IMR-90 (cell line): ENCODE results near the gene IGFBP5. TPM values are rescaled to one million over a fixed set of nuclear protein-coding genes. Genes with fewer than 3 reads are reported as not detected.

Experiments used
- ATAC-seq: fragments of 200-7000 bp; cut with Tn5 transposase; 2 replicates; pipeline ENCODE4 v1.9.1; 2020; ENCODE audit warnings: low read depth, mild to moderate bottlenecking, moderate library complexity
- BruUV-seq: library from RNA; stranded (reverse); fragments of 400-500 nt; replicated peaks from 2 replicates; lab custom pipeline; 2021; lab: Mats Ljungman, UMichigan
- CTCF ChIA-PET: fragments of 300-600 bp; formaldehyde crosslinking; extraction: SDS; loops from one replicate; lab custom pipeline; 2021; ENCODE audit warnings: antibody characterized with exemption; lab: Yijun Ruan, JAX
- POLR2A ChIA-PET: fragments of 300-600 bp; sonication (Branson Sonifier 250); formaldehyde crosslinking; loops from one replicate; lab custom pipeline; 2022; ENCODE audit warnings: antibody characterized with exemption; ENCODE audit not compliant: unreplicated experiment; lab: Charles Lee
- DNase-seq: peaks from one replicate; pipeline ENCODE4 v3.0.0; 2013
- H2AFZ ChIP-seq: replicated peaks from 2 replicates; pipeline ENCODE3; 2013; ENCODE audit warnings: low read length, mild to moderate bottlenecking; ENCODE audit not compliant: poor library complexity
- H2AK5ac ChIP-seq: 2 replicates; pipeline ENCODE4 v1.6.1; 2013; ENCODE audit warnings: low read depth, low read length, inconsistent platforms
- H2AK9ac ChIP-seq: replicated peaks from 2 replicates; pipeline ENCODE3; 2013; ENCODE audit warnings: mild to moderate bottlenecking, low read depth, low read length, moderate library complexity; ENCODE audit not compliant: poor library complexity
- H2BK120ac ChIP-seq: 2 replicates; pipeline ENCODE4 v1.6.1; 2013; ENCODE audit warnings: low read depth, low read length, inconsistent platforms
- H2BK15ac ChIP-seq: 3 replicates; pipeline ENCODE4 v1.6.1; 2013; ENCODE audit warnings: low read depth, low read length, inconsistent platforms
- H2BK20ac ChIP-seq: 2 replicates; pipeline ENCODE4 v1.6.1; 2013; ENCODE audit warnings: low read depth, mild to moderate bottlenecking, inconsistent platforms, low read length, moderate library complexity
- H2BK5ac ChIP-seq: 2 replicates; pipeline ENCODE4 v1.6.1; 2013; ENCODE audit warnings: mild to moderate bottlenecking, low read depth, low read length, inconsistent platforms; ENCODE audit not compliant: poor library complexity, severe bottlenecking
- H3K14ac ChIP-seq: replicated peaks from 2 replicates; pipeline ENCODE4 v1.6.1; 2013; ENCODE audit warnings: low read depth, low read length, inconsistent platforms
- H3K18ac ChIP-seq: 2 replicates; pipeline ENCODE4 v1.6.1; 2013; ENCODE audit warnings: low read depth, low read length, control low read depth
- H3K23ac ChIP-seq: 2 replicates; pipeline ENCODE4 v1.6.1; 2013; ENCODE audit warnings: low read depth, low read length, inconsistent platforms
- H3K27ac ChIP-seq: 2 replicates; pipeline ENCODE4 v1.5.1; 2013; ENCODE audit warnings: mild to moderate bottlenecking, control low read depth, low read length; ENCODE audit not compliant: insufficient read depth
- H3K27me3 ChIP-seq: 2 replicates; pipeline ENCODE4 v1.6.1; 2013; ENCODE audit warnings: low read length; ENCODE audit not compliant: control insufficient read depth, insufficient read depth
- H3K36me3 ChIP-seq: 2 replicates; pipeline ENCODE4 v1.6.1; 2013; ENCODE audit warnings: low read length, mixed read lengths; ENCODE audit not compliant: control insufficient read depth, insufficient read depth
- H3K4ac ChIP-seq: 2 replicates; pipeline ENCODE4 v1.6.1; 2013; ENCODE audit warnings: low read depth, low read length, inconsistent platforms
- H3K4me1 ChIP-seq: 2 replicates; pipeline ENCODE4 v1.6.1; 2013; ENCODE audit warnings: low read length, mixed read lengths; ENCODE audit not compliant: control insufficient read depth, insufficient read depth
- H3K4me2 ChIP-seq: 2 replicates; pipeline ENCODE4 v1.6.1; 2013; ENCODE audit warnings: low read depth, mild to moderate bottlenecking, control low read depth, low read length, moderate library complexity
- H3K4me3 ChIP-seq: 2 replicates; pipeline ENCODE4 v1.5.1; 2013; ENCODE audit warnings: low read depth, mild to moderate bottlenecking, control low read depth, low read length, moderate library complexity; ENCODE audit not compliant: insufficient read depth
- H3K56ac ChIP-seq: 2 replicates; pipeline ENCODE4 v1.6.1; 2013; ENCODE audit warnings: low read length, inconsistent platforms; ENCODE audit not compliant: insufficient read depth; ENCODE audit errors: extremely low read depth
- H3K79me1 ChIP-seq, 2 experiments: 2 replicates each; pipeline ENCODE4 v1.6.1; 2013; ENCODE audit warnings: low read length in 2 of 2, inconsistent platforms in 1 of 2, low read depth in 1 of 2
- H3K9ac ChIP-seq: 2 replicates; pipeline ENCODE4 v1.6.1; 2013; ENCODE audit warnings: low read depth, low read length, control low read depth
- H3K9me1 ChIP-seq: 2 replicates; pipeline ENCODE4 v1.6.1; 2013; ENCODE audit warnings: low read length, inconsistent platforms; ENCODE audit not compliant: insufficient read depth
- H3K9me3 ChIP-seq: 2 replicates; pipeline ENCODE4 v1.6.1; 2013; ENCODE audit warnings: low read length; ENCODE audit not compliant: control insufficient read depth, insufficient read depth
- H4K20me1 ChIP-seq: 2 replicates; pipeline ENCODE4 v1.6.1; 2013; ENCODE audit warnings: low read length, inconsistent platforms; ENCODE audit not compliant: insufficient read depth
- H4K5ac ChIP-seq: 2 replicates; pipeline ENCODE4 v1.6.1; 2013; ENCODE audit warnings: mild to moderate bottlenecking, low read depth, low read length, control low read depth
- H4K8ac ChIP-seq, 2 experiments: 2 replicates each; pipeline ENCODE4 v1.6.1; 2013; ENCODE audit warnings: low read depth in 2 of 2, low read length in 2 of 2, control low read depth in 1 of 2, inconsistent platforms in 1 of 2
- H4K91ac ChIP-seq: 2 replicates; pipeline ENCODE4 v1.6.1; 2013; ENCODE audit warnings: low read depth, low read length, inconsistent platforms; ENCODE audit not compliant: insufficient read depth
- BHLHE40 ChIP-seq: fragments of 150-350 bp; IDR thresholded peaks from 2 replicates; pipeline ENCODE4 v1.6.1; 2016; ENCODE audit warnings: mild to moderate bottlenecking, low read depth, low read length
- CEBPB ChIP-seq: IDR thresholded peaks from 2 replicates; pipeline ENCODE4 v1.6.1; 2012; ENCODE audit warnings: low read depth, low read length, improper control_type of control experiment
- CHD1 ChIP-seq: IDR thresholded peaks from 2 replicates; pipeline ENCODE4 v1.6.1; 2012; ENCODE audit warnings: low read depth, low read length, improper control_type of control experiment
- CTCF ChIP-seq: conservative IDR thresholded peaks from 2 replicates; pipeline ENCODE4 v1.5.1; 2012; ENCODE audit warnings: mild to moderate bottlenecking, low read depth, low read length, improper control_type of control experiment
- ELK1 ChIP-seq: fragments of 150-350 bp; IDR thresholded peaks from 2 replicates; pipeline ENCODE4 v1.6.1; 2016; ENCODE audit warnings: low read depth, mild to moderate bottlenecking, low read length, moderate library complexity, borderline replicate concordance
- MAFK ChIP-seq: IDR thresholded peaks from 2 replicates; pipeline ENCODE4 v1.6.1; 2012; ENCODE audit warnings: low read depth, low read length, improper control_type of control experiment
- MAZ ChIP-seq: IDR thresholded peaks from 2 replicates; pipeline ENCODE4 v1.6.1; 2012; ENCODE audit warnings: low read depth, mild to moderate bottlenecking, low read length, improper control_type of control experiment, moderate library complexity, borderline replicate concordance
- MXI1 ChIP-seq: IDR thresholded peaks from 2 replicates; pipeline ENCODE4 v1.6.1; 2012; ENCODE audit warnings: low read depth, mild to moderate bottlenecking, low read length, moderate library complexity, borderline replicate concordance
- NFE2L2 ChIP-seq: fragments of 150-350 bp; IDR thresholded peaks from 2 replicates; pipeline ENCODE4 v1.6.1; 2016; ENCODE audit warnings: low read depth, mild to moderate bottlenecking, low read length
- POLR2A ChIP-seq: IDR thresholded peaks from 2 replicates; pipeline ENCODE4 v1.6.1; 2012; ENCODE audit warnings: mild to moderate bottlenecking, low read depth, low read length
- RAD21 ChIP-seq: IDR thresholded peaks from 2 replicates; pipeline ENCODE4 v1.6.1; 2012; ENCODE audit warnings: low read length, improper control_type of control experiment
- RCOR1 ChIP-seq: IDR thresholded peaks from 2 replicates; pipeline ENCODE4 v1.6.1; 2012; ENCODE audit warnings: mild to moderate bottlenecking, low read length, improper control_type of control experiment; ENCODE audit not compliant: insufficient replicate concordance
- RFX5 ChIP-seq: IDR thresholded peaks from 2 replicates; pipeline ENCODE4 v1.8.0; 2012; ENCODE audit warnings: low read depth, mild to moderate bottlenecking, low read length, moderate library complexity
- USF2 ChIP-seq: fragments of 150-350 bp; IDR thresholded peaks from 2 replicates; pipeline ENCODE4 v1.6.1; 2017; ENCODE audit warnings: mild to moderate bottlenecking, antibody characterized with exemption, low read length, low read depth
- WGBS, 2 experiments: methylation state at CpG; one replicate each; pipeline versions ENCODE4 v1.1.5 to v1.1.7; 2013; ENCODE audit warnings: missing lambda C conversion rate in 2 of 2; ENCODE audit not compliant: insufficient read length in 1 of 2; ENCODE audit errors: extremely low coverage in 2 of 2; 5-methylcytosine and 5-hydroxymethylcytosine counted together
- dilution Hi-C: fragments of 300-500 bp; cut with HindIII; formaldehyde crosslinking; loops from one replicate; pipeline ENCODE4 v1.14.3; 2018; ENCODE audit warnings: low sequenced_read_pairs; ENCODE audit not compliant: unreplicated experiment
- in situ Hi-C: fragments of 300-500 bp; cut with MboI; formaldehyde crosslinking; loops from 3 replicates; pipeline ENCODE4 v1.14.3; 2019; ENCODE audit warnings: low sequenced_read_pairs, inconsistent platforms, mixed read lengths
- intact Hi-C: fragments of 100-400 bp; cut with micrococcal nuclease; formaldehyde crosslinking; loops from 2 replicates; pipeline ENCODE4 v1.10.0; 2022
- polyA plus RNA-seq, 3 experiments: library from polyadenylated mRNA; depleted of rRNA; stranded (reverse); fragments of >200 nt; gene quantifications; 2 replicates each; pipeline ENCODE4 v1.2.3, GENCODE V29; 2012; ENCODE audit warnings: low replicate concordance in 1 of 3
- total RNA-seq: library from RNA; depleted of rRNA; stranded (reverse); fragments of >200 nt; gene quantifications from 2 replicates; pipeline ENCODE4 v1.2.3, GENCODE V29; 2012

Gene IGFBP5
- total and polyA plus RNA-seq, 2 of the 4 experiments (the other 2 are of a cell fraction) = 392 to 1,339 TPM

GRCh38 chr2:216659276-216659675 is 36.1 kb downstream of the IGFBP5 start:
- no peak overlapping the region for H3K4me3 ChIP-seq
- H3K9ac ChIP-seq = no peak overlapping the region
- no peaks in the 10 kb centered on the region; the same call in 1 of the 2 replicates for H3K27me3 ChIP-seq
- no peak overlapping the region for H2AK5ac ChIP-seq
- DNase-seq = no peak
- H3K4me2 ChIP-seq = no peak overlapping the region
- ChIA-PET POLR2A (no interaction called here), CTCF (interaction anchor here (1.2 kb wide), 1 partner anchor 143 kb away, joined by 4 read pairs; no protein-coding TSS in a partner anchor)
- H3K27ac ChIP-seq = no peak overlapping the region
- H3K36me3 ChIP-seq = peaks cover 2% of the 10 kb centered on the region; the same call in 1 of the 2 replicates
- H3K4ac ChIP-seq = no peak overlapping the region
- no peak overlapping the region for H3K18ac ChIP-seq
- H3K56ac ChIP-seq = no peak overlapping the region
- in situ Hi-C loops = no loop called here
- TF ChIP-seq NFE2L2 = no peak
- no peak for TF ChIP-seq MAFK
- TF ChIP-seq BHLHE40 = no peak
- no peak for TF ChIP-seq RCOR1
- no peak for TF ChIP-seq USF2
- no peak for TF ChIP-seq RFX5
- no peak for TF ChIP-seq MXI1
- TF ChIP-seq RAD21 = no peak
- TF ChIP-seq CEBPB = no peak
- no peak for TF ChIP-seq MAZ
- TF ChIP-seq CTCF = no peak
- TF ChIP-seq CHD1 = no peak
- TF ChIP-seq POLR2A = no peak
- no peak for TF ChIP-seq ELK1
- no peaks in the 10 kb centered on the region for H3K9me3 ChIP-seq
- H4K8ac ChIP-seq = no peak overlapping the region
- H3K9me1 ChIP-seq = no peaks in the 10 kb centered on the region
- no CpG with 5 or more reads among the region's 6 CpGs for WGBS, 2 experiments
- H4K20me1 ChIP-seq = no peaks in the 10 kb centered on the region
- H3K79me1 ChIP-seq = no peaks in the 10 kb centered on the region
- no peak overlapping the region for H2BK5ac ChIP-seq
- dilution Hi-C loops = loop anchor here (25.0 kb wide), 1 partner anchor 147 kb away; no protein-coding TSS in a partner anchor
- H3K23ac ChIP-seq = no peak overlapping the region
- H3K4me1 ChIP-seq = peaks cover 2% of the 10 kb centered on the region; the same call in 1 of the 2 replicates
- H2BK120ac ChIP-seq = no peak overlapping the region
- intact Hi-C loops = no loop called here
- no peak overlapping the region for H2AK9ac ChIP-seq
- no peak for ATAC-seq
- no peak overlapping the region for H2AFZ ChIP-seq
- no peak overlapping the region for H4K91ac ChIP-seq
- no peak overlapping the region for H4K5ac ChIP-seq
- no TSS peak for BruUV-seq
- H3K14ac ChIP-seq = no peak overlapping the region
- no peak overlapping the region for H2BK15ac ChIP-seq
- no peak overlapping the region for H2BK20ac ChIP-seq
